ENCODE data around the gene REPS2.

Gene REPS2

DNA sequence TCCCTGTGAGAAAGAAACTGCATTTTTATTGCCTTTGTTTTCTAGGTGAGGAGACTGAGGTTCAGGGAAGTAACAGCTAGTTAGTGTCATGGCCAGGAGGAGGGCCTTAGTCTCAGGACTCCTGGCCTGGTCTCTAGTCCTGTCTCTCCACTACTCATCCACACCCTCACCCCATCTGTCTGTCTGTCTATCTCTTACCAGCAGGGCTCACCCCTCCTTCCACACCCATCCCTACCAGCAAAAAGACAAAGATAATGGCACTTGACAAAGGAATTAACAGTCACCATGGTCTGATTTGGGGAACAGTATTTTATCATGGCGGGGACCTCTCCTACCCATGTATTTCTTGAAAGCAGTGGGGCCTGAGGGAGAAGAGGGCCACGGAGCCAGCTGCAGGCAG is 125.8 kb downstream of the REPS2 start:
- Histone ChIP-seq H3K36me3 (ENCODE audit: control insufficient read depth in 1 of 2, insufficient read depth in 2 of 2, low read depth in 1 of 2, low read length in 2 of 2) (no peaks in the 10 kb centered on the region), H3K9me3 (ENCODE audit: control insufficient read depth, low read length) (no peaks in the 10 kb centered on the region), H2BK5ac (ENCODE audit: low read depth, low read length, poor library complexity, severe bottlenecking) (no peak overlapping the region), H2AFZ (ENCODE audit: low read depth, low read length) (no peak overlapping the region), H3K27me3 (ENCODE audit: control insufficient read depth in 1 of 2, insufficient read depth in 1 of 2, low read length in 2 of 2) (peaks cover 0 to 13% of the 10 kb centered on the region in 2 experiments), H4K91ac (ENCODE audit: low read length) (no peak overlapping the region), H3K23ac (ENCODE audit: low read length in 2 of 2) (no peak overlapping the region), H3K4me2 (ENCODE audit: low read length, poor library complexity, severe bottlenecking) (no peak overlapping the region), H3K4ac (ENCODE audit: low read depth in 1 of 2, low read length in 2 of 2) (no peak overlapping the region), H3K4me3 (ENCODE audit: insufficient read depth in 1 of 2, low read depth in 1 of 2, low read length in 2 of 2) (no peak overlapping the region), H3K9ac (ENCODE audit: low read length) (no peak overlapping the region), H3K27ac (ENCODE audit: low read length, poor library complexity, severe bottlenecking) (no peak overlapping the region), H4K8ac (ENCODE audit: low read length) (no peak overlapping the region), H3K18ac (ENCODE audit: low read depth in 1 of 2, low read length in 2 of 2) (no peak overlapping the region), H2BK15ac (ENCODE audit: low read depth, poor library complexity, severe bottlenecking) (no peak overlapping the region), H3K4me1 (ENCODE audit: control insufficient read depth, insufficient read depth, low read depth, low read length) (no peaks in the 10 kb centered on the region), H2AK5ac (ENCODE audit: low read length, severe bottlenecking) (no peak overlapping the region), H3K79me1 (replicated peaks; ENCODE audit: low read length, poor library complexity, severe bottlenecking) (no peaks in the 10 kb centered on the region), H2BK120ac (ENCODE audit: low read depth, low read length) (no peak overlapping the region), H3K14ac (ENCODE audit: low read length in 2 of 2) (no peak overlapping the region), H2BK12ac (ENCODE audit: low read length in 2 of 2) (no peak overlapping the region)
- 86% methylated on average over 1 of the region's 2 CpGs for WGBS
- no peak for DNase-seq

DNA sequence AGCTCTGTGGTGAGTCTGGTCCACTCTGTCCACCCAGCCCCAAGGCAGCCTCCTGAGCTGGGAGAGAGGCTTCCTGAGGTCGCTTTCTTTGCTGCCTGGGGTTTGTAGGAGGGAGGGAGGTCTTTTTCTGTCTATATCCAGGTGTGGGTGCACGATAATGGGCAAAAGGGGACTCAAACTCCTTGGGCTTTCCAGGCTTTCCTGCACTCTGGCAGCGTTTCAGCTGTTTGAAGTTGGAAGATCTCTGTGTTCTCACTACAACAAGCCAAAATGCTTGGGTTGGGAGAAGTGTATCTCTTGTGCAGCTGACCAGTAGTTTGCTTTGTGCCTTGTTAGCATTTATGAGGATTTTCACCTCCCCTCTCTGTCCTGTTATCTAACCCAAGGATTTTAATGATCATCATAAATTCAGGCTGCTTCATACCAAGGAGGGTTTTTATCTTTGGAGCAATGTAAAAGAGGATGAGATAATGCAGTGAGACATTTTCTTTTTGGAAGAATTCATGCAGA is 126.3 kb downstream of the REPS2 start:
- H3K27me3 ChIP-seq (ENCODE audit: control insufficient read depth in 1 of 2, insufficient read depth in 1 of 2, low read length in 2 of 2), result peaks cover 0 to 17% of the 10 kb centered on the region in 2 experiments
- peaks cover under 1% of the 10 kb centered on the region for H3K4me1 ChIP-seq (ENCODE audit: control insufficient read depth, insufficient read depth, low read depth, low read length)
- no peak overlapping the region for H3K4me2 ChIP-seq (ENCODE audit: low read length, poor library complexity, severe bottlenecking)
- H3K36me3 ChIP-seq (ENCODE audit: control insufficient read depth in 1 of 2, insufficient read depth in 2 of 2, low read depth in 1 of 2, low read length in 2 of 2), result no peaks in the 10 kb centered on the region
- H2AK5ac ChIP-seq (ENCODE audit: low read length, severe bottlenecking), result no peak overlapping the region
- no peak overlapping the region for H3K4me3 ChIP-seq (ENCODE audit: insufficient read depth in 1 of 2, low read depth in 1 of 2, low read length in 2 of 2)
- 20% methylated on average over 1 of the region's 3 CpGs for WGBS
- H3K4ac ChIP-seq (ENCODE audit: low read depth in 1 of 2, low read length in 2 of 2), result no peak overlapping the region
- H3K23ac ChIP-seq (ENCODE audit: low read length in 2 of 2), result no peak overlapping the region
- H3K9me3 ChIP-seq (ENCODE audit: control insufficient read depth, low read length), result no peaks in the 10 kb centered on the region
- H2BK15ac ChIP-seq (ENCODE audit: low read depth, poor library complexity, severe bottlenecking), result no peak overlapping the region
- H3K14ac ChIP-seq (ENCODE audit: low read length in 2 of 2), result no peak overlapping the region
- H3K9ac ChIP-seq (ENCODE audit: low read length), result no peak overlapping the region
- H2BK5ac ChIP-seq (ENCODE audit: low read depth, low read length, poor library complexity, severe bottlenecking), result no peak overlapping the region
- no peak overlapping the region for H3K18ac ChIP-seq (ENCODE audit: low read depth in 1 of 2, low read length in 2 of 2)
- H3K79me1 ChIP-seq (replicated peaks; ENCODE audit: low read length, poor library complexity, severe bottlenecking), result no peaks in the 10 kb centered on the region
- H4K8ac ChIP-seq (ENCODE audit: low read length), result no peak overlapping the region
- DNase-seq, result no peak
- H2BK120ac ChIP-seq (ENCODE audit: low read depth, low read length), result no peak overlapping the region
- H3K27ac ChIP-seq (ENCODE audit: low read length, poor library complexity, severe bottlenecking), result no peak overlapping the region
- H4K91ac ChIP-seq (ENCODE audit: low read length), result no peak overlapping the region
- no peak overlapping the region for H2BK12ac ChIP-seq (ENCODE audit: low read length in 2 of 2)
- H2AFZ ChIP-seq (ENCODE audit: low read depth, low read length), result no peak overlapping the region

DNA sequence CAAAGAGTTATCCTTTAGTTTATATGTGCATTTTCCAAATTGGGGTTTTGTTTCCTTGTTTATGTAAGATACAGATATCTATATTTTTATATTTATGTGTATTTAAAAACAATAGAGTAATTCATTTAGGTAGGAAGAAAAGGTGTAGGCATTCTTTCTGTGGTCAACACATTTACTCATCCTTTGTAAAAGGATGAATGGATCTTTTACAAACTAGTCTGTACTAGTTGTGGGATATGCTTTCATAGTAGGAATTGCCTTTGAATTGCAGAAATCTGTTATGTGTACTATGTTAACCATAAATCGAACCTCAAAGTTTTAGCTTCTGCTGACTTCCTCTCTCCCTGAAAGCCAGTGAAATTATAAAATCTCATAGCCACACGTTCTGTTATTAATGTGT is 128.5 kb downstream of the REPS2 start:
- Histone ChIP-seq H3K9ac (ENCODE audit: low read length) (no peak overlapping the region), H2BK15ac (ENCODE audit: low read depth, poor library complexity, severe bottlenecking) (no peak overlapping the region), H3K36me3 (ENCODE audit: control insufficient read depth in 1 of 2, insufficient read depth in 2 of 2, low read depth in 1 of 2, low read length in 2 of 2) (no peaks in the 10 kb centered on the region), H2AK5ac (ENCODE audit: low read length, severe bottlenecking) (no peak overlapping the region), H4K8ac (ENCODE audit: low read length) (no peak overlapping the region), H3K79me1 (replicated peaks; ENCODE audit: low read length, poor library complexity, severe bottlenecking) (no peaks in the 10 kb centered on the region), H3K9me3 (ENCODE audit: control insufficient read depth, low read length) (no peaks in the 10 kb centered on the region), H4K91ac (ENCODE audit: low read length) (no peak overlapping the region), H3K4me1 (ENCODE audit: control insufficient read depth, insufficient read depth, low read depth, low read length) (peaks cover 2% of the 10 kb centered on the region), H3K18ac (ENCODE audit: low read depth in 1 of 2, low read length in 2 of 2) (no peak overlapping the region), H2AFZ (ENCODE audit: low read depth, low read length) (no peak overlapping the region), H3K27me3 (ENCODE audit: control insufficient read depth in 1 of 2, insufficient read depth in 1 of 2, low read length in 2 of 2) (peaks cover 0 to 17% of the 10 kb centered on the region in 2 experiments), H3K4me2 (ENCODE audit: low read length, poor library complexity, severe bottlenecking) (no peak overlapping the region), H3K4ac (ENCODE audit: low read depth in 1 of 2, low read length in 2 of 2) (no peak overlapping the region), H3K23ac (ENCODE audit: low read length in 2 of 2) (no peak overlapping the region), H3K14ac (ENCODE audit: low read length in 2 of 2) (no peak overlapping the region), H2BK120ac (ENCODE audit: low read depth, low read length) (no peak overlapping the region), H3K27ac (ENCODE audit: low read length, poor library complexity, severe bottlenecking) (no peak overlapping the region), H2BK12ac (ENCODE audit: low read length in 2 of 2) (no peak overlapping the region), H2BK5ac (ENCODE audit: low read depth, low read length, poor library complexity, severe bottlenecking) (no peak overlapping the region), H3K4me3 (ENCODE audit: insufficient read depth in 1 of 2, low read depth in 1 of 2, low read length in 2 of 2) (no peak overlapping the region)
- no peak for DNase-seq
- WGBS, result no CpG with 5 or more reads among the region's 2 CpGs

DNA sequence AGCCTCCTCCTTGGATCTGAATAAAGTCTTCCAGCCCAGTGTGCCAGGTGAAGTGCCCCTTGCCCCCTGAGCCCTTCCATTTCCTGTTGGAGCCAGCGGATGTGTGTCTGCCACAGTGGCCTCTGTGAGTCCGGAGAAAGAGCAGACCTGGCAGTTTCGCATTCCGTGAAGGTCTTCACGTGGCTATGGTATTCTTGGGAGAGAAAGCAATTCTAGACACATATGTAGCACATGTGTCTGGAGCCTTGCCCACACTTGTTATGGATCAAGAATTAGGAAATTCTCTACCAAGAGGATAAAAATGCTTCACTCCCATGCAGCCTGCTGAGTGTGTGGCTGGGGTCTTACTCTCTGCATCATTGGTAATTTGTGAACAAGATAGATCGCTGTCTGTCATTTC is 130.9 kb downstream of the REPS2 start:
- Histone ChIP-seq H3K36me3 (ENCODE audit: control insufficient read depth in 1 of 2, insufficient read depth in 2 of 2, low read depth in 1 of 2, low read length in 2 of 2) (no peaks in the 10 kb centered on the region), H2BK15ac (ENCODE audit: low read depth, poor library complexity, severe bottlenecking) (no peak overlapping the region), H3K4ac (ENCODE audit: low read depth in 1 of 2, low read length in 2 of 2) (no peak overlapping the region), H3K18ac (ENCODE audit: low read depth in 1 of 2, low read length in 2 of 2) (no peak overlapping the region), H3K4me1 (ENCODE audit: control insufficient read depth, insufficient read depth, low read depth, low read length) (peaks cover 2% of the 10 kb centered on the region), H3K23ac (ENCODE audit: low read length in 2 of 2) (no peak overlapping the region), H3K9ac (ENCODE audit: low read length) (no peak overlapping the region), H3K27ac (ENCODE audit: low read length, poor library complexity, severe bottlenecking) (no peak overlapping the region), H4K91ac (ENCODE audit: low read length) (no peak overlapping the region), H3K79me1 (replicated peaks; ENCODE audit: low read length, poor library complexity, severe bottlenecking) (no peaks in the 10 kb centered on the region), H3K14ac (ENCODE audit: low read length in 2 of 2) (no peak overlapping the region), H3K4me2 (ENCODE audit: low read length, poor library complexity, severe bottlenecking) (no peak overlapping the region), H3K27me3 (ENCODE audit: control insufficient read depth in 1 of 2, insufficient read depth in 1 of 2, low read length in 2 of 2) (peaks cover 0 to 33% of the 10 kb centered on the region in 2 experiments), H2BK120ac (ENCODE audit: low read depth, low read length) (no peak overlapping the region), H2BK12ac (ENCODE audit: low read length in 2 of 2) (no peak overlapping the region), H2BK5ac (ENCODE audit: low read depth, low read length, poor library complexity, severe bottlenecking) (no peak overlapping the region), H3K4me3 (ENCODE audit: insufficient read depth in 1 of 2, low read depth in 1 of 2, low read length in 2 of 2) (no peak overlapping the region), H4K8ac (ENCODE audit: low read length) (no peak overlapping the region), H2AK5ac (ENCODE audit: low read length, severe bottlenecking) (no peak overlapping the region), H3K9me3 (ENCODE audit: control insufficient read depth, low read length) (no peaks in the 10 kb centered on the region), H2AFZ (ENCODE audit: low read depth, low read length) (no peak overlapping the region)
- 100% methylated on average over 1 of the region's 6 CpGs for WGBS
- no peak for DNase-seq

All from mesenchymal stem cell (in vitro differentiated cells and primary cell).